HG03378 (cell line): Measurements from ENCODE around the gene DSCAML1.

Experiments
- ATAC-seq: cut with Tn5 transposase; IDR thresholded peaks from one replicate; pipeline ENCODE4 v1.9.1; 2021; ENCODE audit warnings: mild to moderate bottlenecking, moderate library complexity; ENCODE audit not compliant: unreplicated experiment

The DSCAML1 gene

DNA sequence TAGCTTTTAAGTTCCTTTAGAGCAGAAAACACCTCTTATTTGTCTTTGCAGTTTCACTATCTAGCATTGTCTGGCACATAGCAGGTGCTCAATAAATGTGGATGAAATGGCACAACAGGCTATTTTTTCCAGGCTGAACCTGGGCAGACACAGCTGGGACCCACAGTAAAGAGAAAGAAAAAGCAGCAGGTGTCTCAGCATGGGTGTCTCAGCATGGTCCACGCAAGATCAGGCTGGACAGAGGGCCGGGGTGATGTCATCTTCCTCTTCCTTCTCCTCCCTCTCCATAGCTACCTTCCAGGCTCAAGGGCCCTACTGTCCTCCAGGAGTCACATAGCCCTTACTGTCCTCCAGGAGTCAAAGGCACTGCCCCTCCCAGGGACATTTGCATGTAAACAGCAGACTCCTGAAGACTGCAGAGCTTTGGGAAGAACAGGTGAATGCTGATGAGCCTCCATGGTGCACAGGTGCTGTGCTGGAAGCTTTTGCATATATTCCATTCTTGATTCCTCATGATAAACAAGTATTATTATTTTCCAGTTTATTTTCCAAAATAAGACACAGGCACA lies 65.2 kb downstream of the DSCAML1 start:
- no peak for ATAC-seq

- no peak for ATAC-seq
These were observed 66.7 kb downstream of the DSCAML1 start for GRCh38 chr11:117730208-117730800.

GRCh38 chr11:117725048-117725734 lies 71.8 kb downstream of the DSCAML1 start:
- no peak for ATAC-seq

GRCh38 chr11:117724621-117725020 lies 72.4 kb downstream of the DSCAML1 start:
- ATAC-seq: no peak

GRCh38 chr11:117724104-117724503 lies 72.9 kb downstream of the DSCAML1 start:
- no peak for ATAC-seq

DNA sequence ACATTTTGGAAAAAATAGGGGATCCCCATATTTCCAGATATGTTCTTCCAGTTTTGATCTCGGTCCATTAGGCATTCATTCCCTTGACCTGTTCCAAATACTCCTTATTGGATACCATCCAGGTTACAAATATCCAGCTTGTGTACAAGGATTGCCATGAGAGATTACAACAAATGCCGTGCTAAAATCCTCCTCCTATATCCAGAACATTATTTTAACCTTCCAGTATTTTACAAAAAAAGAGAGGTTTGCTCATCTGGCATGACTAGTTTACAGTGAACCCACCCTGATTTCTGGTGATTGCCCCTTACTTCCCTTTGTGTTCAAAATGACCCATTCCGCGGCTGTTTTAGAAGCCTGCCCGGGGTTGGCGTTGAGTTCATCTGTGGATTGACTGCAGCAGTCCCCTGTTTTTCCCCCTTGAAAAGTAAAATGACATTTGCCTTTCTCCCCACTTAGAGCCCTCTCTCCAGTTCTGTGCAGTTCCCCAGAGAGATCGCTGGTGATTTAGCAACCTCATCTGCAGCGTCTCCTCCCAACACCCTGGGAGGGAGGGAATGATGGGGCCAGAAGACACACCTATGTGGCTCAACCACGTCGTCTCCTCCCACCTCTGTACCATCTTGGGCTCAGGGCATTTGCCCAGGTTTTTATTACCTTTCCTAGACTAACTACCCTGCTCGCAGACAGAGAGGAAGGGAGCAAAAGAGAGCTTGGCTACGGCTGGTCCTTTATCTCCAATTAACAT lies 73.6 kb downstream of the DSCAML1 start:
- ATAC-seq: no peak

- no peak for ATAC-seq
These were observed 74.9 kb downstream of the DSCAML1 start for GRCh38 chr11:117722082-117722481.

DNA sequence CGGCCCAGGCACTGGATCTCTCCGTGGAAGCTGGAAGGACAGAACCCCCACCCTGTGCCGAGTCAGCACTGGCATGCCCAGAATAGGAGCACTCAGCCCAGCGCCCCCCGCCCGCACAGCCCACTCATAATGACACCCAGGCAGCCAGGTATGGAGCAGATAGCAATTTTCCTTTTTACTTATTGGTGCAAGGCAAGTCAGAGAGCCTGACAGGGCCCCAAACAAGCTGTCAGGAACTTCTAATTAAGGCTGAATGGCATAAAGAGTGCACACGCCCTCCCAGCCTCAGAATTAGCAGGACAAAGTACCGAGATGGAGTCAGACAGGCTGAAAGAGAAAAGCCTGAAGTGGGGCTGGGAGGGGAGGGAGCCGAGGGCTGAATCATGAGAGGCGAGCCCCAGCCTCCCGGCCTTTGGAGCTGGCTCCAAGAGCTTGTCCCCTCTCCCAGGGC lies 76.9 kb downstream of the DSCAML1 start:
- no peak for ATAC-seq

DNA sequence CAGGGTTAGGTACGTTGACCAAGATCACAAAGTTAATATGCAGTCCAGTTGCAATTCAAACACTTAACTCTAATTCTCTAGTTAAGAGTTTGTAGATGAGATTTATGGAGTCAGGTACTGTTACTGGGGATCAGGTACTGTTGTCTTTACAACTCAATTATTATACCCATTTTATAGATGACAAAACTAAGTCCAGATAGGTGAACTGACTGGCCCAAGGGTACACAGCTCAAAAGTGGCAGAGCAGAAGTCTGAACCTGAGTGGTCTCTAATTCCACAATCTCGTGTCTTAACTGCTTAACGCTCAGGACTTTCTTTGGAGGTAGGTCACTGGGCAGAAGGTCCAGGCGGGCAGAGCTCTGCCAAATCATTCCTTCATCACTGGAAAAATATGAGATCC lies 77.5 kb downstream of the DSCAML1 start:
- ATAC-seq: no peak

GRCh38 chr11:117717485-117718314 lies 79.3 kb downstream of the DSCAML1 start:
- ATAC-seq: no peak

- no peak for ATAC-seq
These were observed 80.2 kb downstream of the DSCAML1 start for GRCh38 chr11:117716521-117717440.

DNA sequence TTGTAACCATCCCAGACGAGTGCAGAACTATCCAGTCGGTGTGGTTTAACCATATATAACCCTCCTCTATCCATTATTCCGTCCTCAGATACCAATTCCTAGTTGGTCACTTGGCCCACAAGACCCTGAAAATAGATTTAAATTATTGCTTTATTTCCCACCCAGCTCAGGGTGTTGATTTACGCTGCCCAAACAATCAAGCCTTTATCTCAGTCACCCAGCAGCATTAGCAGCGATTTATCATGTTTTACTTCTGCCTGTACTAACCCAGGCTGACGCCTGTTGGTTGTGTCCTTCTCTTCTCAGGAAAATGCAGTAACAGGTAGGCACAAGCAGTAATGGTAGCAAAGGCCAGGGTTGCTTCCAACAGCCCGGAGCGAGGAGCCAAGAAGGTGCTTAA lies 81.2 kb downstream of the DSCAML1 start:
- no peak for ATAC-seq

GRCh38 chr11:117713538-117713991 lies 83.5 kb downstream of the DSCAML1 start:
- ATAC-seq: no peak

DNA sequence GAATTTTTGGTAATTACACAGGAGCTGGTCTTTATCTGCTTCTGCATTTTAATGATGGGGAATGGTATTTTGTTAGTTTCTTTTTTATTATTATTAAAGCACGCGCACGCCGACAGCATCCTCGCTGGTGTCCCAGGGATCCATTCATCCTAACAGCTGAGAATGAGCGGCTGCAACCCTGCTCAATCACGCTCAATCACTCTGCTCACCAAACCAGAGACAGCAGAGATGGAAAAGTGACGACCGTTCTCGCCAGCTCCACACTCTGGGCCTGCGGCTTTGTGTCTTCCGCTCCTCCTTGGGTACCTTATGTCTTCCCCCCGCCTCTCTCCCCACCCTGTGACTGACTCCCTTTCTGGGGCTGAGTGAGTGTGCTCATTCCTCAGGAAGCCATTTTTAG lies 84.5 kb downstream of the DSCAML1 start:
- no peak for ATAC-seq

GRCh38 chr11:117711331-117711730 lies 85.7 kb downstream of the DSCAML1 start:
- ATAC-seq: no peak

DNA sequence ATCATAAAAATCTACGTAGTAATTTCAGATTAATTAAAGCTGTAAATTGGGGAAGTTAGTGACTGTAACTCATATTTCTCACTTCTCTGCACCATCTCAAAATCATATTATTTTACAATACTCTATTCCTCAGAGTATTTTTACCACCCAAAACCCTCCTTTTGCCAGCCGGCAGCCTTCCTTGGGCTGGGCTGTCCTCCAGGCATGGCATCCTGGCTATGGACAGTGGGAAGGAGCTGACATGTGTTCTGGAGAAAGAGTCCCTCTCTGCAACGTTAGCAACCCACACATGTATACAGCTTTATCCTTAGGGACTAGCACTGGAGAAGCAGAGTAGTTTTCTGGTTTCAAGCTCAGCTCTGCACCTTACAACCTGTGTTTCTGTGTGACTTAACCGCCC lies 86.8 kb downstream of the DSCAML1 start:
- ATAC-seq: no peak

DNA sequence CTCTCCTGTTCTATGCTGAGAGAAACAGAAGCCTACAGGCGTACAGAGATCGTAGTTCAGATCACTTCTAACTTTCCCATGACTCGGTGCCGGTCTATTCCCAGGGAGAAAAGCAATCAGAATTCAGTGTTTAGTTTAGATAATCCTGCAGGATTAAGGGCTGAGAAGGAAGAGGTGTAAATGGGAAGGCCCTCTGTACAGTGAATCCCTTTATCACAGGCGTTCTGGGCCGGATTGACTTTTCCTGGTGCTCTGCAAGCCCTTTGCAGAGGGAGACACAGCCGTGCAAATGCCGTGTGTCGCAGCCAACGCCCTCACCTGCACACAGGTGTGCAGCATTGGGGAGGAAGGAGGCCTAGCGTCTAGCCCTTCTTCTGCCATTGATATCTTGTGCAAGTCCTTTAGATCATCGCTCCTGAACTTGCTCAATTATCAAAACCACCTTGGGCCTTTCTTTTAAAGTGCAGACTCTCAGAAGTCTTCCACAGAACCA lies 90.6 kb downstream of the DSCAML1 start:
- no peak for ATAC-seq

DNA sequence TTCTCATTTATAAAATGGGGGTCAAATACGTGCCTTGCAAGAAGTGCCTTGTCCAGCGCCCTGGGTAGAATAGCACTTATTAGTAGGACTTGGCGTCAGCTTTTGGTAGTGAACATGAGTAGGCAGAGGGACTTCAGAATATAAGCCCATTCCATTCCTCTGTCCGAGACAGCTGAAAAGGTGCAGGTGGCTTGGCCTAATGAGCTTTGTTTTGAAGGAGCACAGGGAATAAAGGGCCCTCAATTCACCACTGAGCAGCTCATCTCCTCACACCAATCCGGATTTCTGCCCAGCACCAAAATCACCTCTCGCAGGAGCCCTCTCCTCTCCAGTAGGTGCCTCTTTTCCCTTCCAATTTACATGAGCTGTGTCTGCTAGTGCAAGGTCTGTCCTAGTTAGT lies 91.2 kb downstream of the DSCAML1 start:
- ATAC-seq: no peak

DNA sequence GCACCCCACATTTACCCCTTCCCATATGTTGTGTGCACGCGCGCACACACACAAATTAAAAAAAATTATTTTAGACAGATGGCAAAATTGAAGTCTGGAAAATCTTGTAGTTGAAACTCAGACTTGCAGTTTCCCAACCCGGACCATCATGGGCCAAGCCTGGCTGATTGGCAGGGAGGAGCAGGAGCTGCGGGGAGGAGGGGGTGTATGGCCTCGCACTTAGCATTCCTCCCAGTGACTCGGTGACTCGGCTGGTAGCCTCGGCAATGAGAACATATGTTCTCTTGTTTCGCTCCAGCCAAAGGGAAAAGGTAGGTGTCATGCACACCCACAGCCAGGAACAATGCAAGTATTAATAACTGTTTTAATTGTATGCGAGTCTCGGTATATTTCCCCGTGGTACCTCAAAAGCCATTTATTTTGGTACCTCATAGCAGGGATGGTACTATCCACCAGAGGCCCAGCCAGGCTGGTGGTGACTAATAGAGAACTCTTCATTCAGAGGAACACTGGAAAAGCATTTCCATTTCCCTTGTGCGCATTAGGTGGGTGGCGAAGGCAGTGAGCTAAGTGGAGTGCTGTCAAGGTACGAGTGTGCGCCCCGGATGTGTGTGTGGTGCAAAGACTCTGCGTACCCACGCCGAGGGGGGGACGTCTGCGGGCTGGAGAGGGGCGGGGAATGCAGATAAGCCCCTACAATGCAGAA lies 92.5 kb downstream of the DSCAML1 start:
- no peak for ATAC-seq
